Activated effector memory CD4-positive, alpha-beta T cell treated with Interleukin-2 at 50 U/mL for 16 hours (primary cell): ENCODE measurements around the gene APH1A.
"Not testable (repeated sequence)": the region's sequence is repeated elsewhere in the genome, so short reads cannot be mapped to it uniquely, and the experiment has no call there.

Experiments
- DNase-seq: peaks from one replicate; pipeline ENCODE4 v3.0.0-alpha.2; 2020

The APH1A gene

GRCh38 chr1:150233359-150234308, 35.2 kb downstream of the APH1A start:
- DNase-seq = no peak

GRCh38 chr1:150232921-150233320, 35.9 kb downstream of the APH1A start:
- not testable (repeated sequence) for DNase-seq

GRCh38 chr1:150228246-150228645, 40.6 kb downstream of the APH1A start:
- not testable (repeated sequence) for DNase-seq

- DNase-seq = no peak
Measured at GRCh38 chr1:150227228-150227627, 41.6 kb downstream of the APH1A start.

GRCh38 chr1:150226486-150226885, 42.3 kb downstream of the APH1A start:
- DNase-seq = no peak

GRCh38 chr1:150225546-150225945, 43.3 kb downstream of the APH1A start:
- no peak for DNase-seq

- DNase-seq = no peak
Measured at GRCh38 chr1:150224983-150225382, 43.8 kb downstream of the APH1A start.

GRCh38 chr1:150221552-150221951, 47.3 kb downstream of the APH1A start:
- no peak for DNase-seq

- not testable (repeated sequence) for DNase-seq
Measured at GRCh38 chr1:150215855-150216254, 53.0 kb downstream of the APH1A start.
